Ureter (tissue), 1 donor: Measurements from ENCODE around the gene OR2A5. TPM values are rescaled to one million over a fixed set of nuclear protein-coding genes. Genes with fewer than 3 reads are reported as not detected.
"Not testable (repeated sequence)": the region's sequence is repeated elsewhere in the genome, so short reads cannot be mapped to it uniquely, and the experiment has no call there.

Experiments
- DNase-seq: peaks from one replicate; pipeline ENCODE4 v3.0.0-alpha.2; 2020; ENCODE audit warnings: low spot score
- total RNA-seq: library from RNA; stranded (reverse); gene quantifications from one replicate; pipeline ENCODE4 v1.2.4, GENCODE V29; 2023
- donor health status: DM: yes; HTN: yes; CAD: no.

The OR2A5 gene
- not detected for total RNA-seq

- no peak for DNase-seq
Observed at GRCh38 chr7:144048648-144049047, at the start of gene OR2A5. Gene OR2A5, plus strand, starts transcription at chr7:144048948. Its CDS starts 1,454 bp downstream, at chr7:144050402.

GRCh38 chr7:144000020-144000419 is 48.7 kb upstream of the OR2A5 start, which contains the start of gene OR6B1:
Gene OR6B1, plus strand, starts transcription at chr7:144000320. Its CDS starts 3,677 bp downstream, at chr7:144003997.
- DNase-seq, result no peak

GRCh38 chr7:144001543-144001942 is 47.2 kb upstream of the OR2A5 start:
- DNase-seq, result no peak

- no peak for DNase-seq
Observed at GRCh38 chr7:144004703-144005102, 44.0 kb upstream of the OR2A5 start.

- no peak for DNase-seq
Observed at GRCh38 chr7:144006029-144006691, 42.6 kb upstream of the OR2A5 start.

- no peak for DNase-seq
Observed at GRCh38 chr7:144006692-144007042, 42.1 kb upstream of the OR2A5 start.

- no peak for DNase-seq
Observed at GRCh38 chr7:144009361-144009760, 39.4 kb upstream of the OR2A5 start.

GRCh38 chr7:144010061-144010460 is 38.7 kb upstream of the OR2A5 start:
- not testable (repeated sequence) for DNase-seq

- DNase-seq, result not testable (repeated sequence)
Observed at GRCh38 chr7:144010821-144011220, 37.9 kb upstream of the OR2A5 start.

- no peak for DNase-seq
Observed at GRCh38 chr7:144011458-144012230, 37.1 kb upstream of the OR2A5 start.

- DNase-seq, result no peak
Observed at GRCh38 chr7:144018065-144018464, 30.7 kb upstream of the OR2A5 start.

- no peak for DNase-seq
Observed at GRCh38 chr7:144019457-144019856, 29.3 kb upstream of the OR2A5 start.

GRCh38 chr7:144020340-144020739 is 28.4 kb upstream of the OR2A5 start:
- DNase-seq, result no peak

GRCh38 chr7:144022169-144022568 is 26.6 kb upstream of the OR2A5 start:
- no peak for DNase-seq

- DNase-seq, result no peak
Observed at GRCh38 chr7:144023171-144023827, 25.4 kb upstream of the OR2A5 start.

- no peak for DNase-seq
Observed at GRCh38 chr7:144024213-144024612, 24.5 kb upstream of the OR2A5 start.

GRCh38 chr7:144026203-144026883 is 22.4 kb upstream of the OR2A5 start:
- no peak for DNase-seq

- no peak for DNase-seq
Observed at GRCh38 chr7:144027070-144027469, 21.7 kb upstream of the OR2A5 start.

GRCh38 chr7:144027974-144028373 is 20.8 kb upstream of the OR2A5 start:
- no peak for DNase-seq

GRCh38 chr7:144028547-144028946 is 20.2 kb upstream of the OR2A5 start:
- DNase-seq, result no peak

- no peak for DNase-seq
Observed at GRCh38 chr7:144032516-144032915, 16.2 kb upstream of the OR2A5 start.
